Measurements from ENCODE around the gene IGLON5.

IGLON5 gene

DNA sequence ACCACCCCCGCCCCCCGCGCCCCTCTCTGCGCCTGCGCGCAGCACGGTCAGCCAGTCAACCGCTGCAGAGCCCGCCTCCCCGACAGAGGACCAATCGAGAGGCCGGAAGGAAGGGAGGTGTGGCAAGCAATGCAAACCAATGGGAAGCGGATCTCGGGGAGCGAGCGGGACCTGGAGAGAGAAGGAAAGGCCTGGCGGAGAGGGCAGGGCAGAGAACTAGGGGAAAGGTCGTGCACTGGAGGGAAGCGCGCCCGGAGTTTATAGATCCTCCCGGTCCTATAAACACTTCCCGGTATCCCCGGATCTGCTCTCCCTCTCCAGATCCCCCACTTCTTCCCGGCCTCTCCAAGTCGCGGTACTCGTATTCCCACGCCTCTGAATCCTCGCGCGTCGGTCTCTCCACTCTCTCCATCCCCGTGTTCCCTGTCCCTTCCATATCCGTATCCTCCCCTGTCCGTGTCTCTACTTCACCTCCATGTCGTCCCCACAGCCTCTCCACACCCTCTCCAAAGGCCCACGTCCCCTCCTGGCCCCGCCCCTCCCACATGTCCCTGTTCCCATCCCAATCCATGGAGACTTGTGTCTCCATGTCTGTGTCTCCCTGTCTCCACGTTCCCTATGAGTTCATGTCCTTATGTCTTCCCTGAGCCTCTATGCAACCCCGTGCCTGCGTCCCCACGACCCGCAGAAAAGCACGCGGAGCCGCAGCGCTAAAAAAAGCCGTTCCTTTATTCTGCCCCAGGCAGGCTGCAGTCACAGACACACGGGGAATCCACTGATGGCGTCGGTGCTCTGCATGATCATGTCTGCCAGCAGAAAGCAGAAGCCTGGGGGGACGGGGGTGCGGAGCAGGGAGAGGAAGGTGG is 55.2 kb downstream of the IGLON5 start:
- DNase-seq = peak; percentile 97

- peak; percentile 45 to 58 for DNase-seq
Observed at GRCh38 chr19:51367255-51367564, 55.8 kb downstream of the IGLON5 start.

- peak; percentile 100 for DNase-seq
Observed at GRCh38 chr19:51367565-51368365, 56.3 kb downstream of the IGLON5 start.

DNA sequence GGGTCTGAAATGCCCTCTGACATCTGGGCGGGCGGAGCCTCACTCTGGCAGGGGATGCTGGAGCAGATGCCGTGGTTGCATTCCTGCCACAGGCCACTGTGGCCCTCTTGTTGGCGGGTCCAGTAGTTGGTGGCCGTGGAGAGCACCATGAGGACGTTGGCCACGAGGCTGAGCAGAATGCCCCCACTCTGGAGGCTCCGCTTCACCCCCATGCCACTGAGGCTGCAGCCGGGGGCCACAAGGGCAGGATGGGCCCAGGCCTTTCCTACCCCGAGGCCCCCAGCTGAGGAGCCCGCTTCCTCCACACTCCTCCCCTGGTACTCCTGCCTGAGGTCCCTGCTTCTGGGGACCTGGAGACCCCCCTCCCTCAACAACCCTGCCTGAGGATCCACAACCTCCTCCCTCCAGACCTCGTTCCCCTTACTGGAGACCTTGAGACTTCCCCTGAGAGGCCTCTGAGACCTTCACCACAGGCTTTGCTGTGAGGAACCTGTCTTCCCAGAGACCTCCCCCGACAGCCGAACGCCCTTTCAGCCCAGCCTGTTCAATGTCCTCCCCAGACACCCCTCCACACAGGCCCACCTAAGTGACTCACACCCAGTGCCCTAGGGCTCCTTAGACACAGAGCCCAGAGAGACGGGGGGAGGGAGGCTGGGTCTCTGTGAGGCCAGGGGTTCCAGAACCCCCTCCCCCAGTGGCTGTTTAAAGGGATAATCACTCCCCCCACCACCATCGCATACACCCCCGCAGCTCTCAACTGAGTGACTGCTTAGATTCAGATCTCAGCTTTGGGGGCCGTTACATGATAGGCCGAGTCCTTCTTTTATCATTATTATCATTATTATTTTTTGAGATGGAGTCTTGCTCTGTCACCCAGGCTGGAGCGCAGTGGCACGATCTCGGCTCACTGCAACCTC is 57.2 kb downstream of the IGLON5 start, which contains the start of gene CLDND2:
CLDND2 (minus strand) TSS at position 638 of the 917 bp plus-strand sequence; CDS start at position 212, 426 bp downstream.
- DNase-seq = peak in 1 of 2 experiments; percentile 23

DNA sequence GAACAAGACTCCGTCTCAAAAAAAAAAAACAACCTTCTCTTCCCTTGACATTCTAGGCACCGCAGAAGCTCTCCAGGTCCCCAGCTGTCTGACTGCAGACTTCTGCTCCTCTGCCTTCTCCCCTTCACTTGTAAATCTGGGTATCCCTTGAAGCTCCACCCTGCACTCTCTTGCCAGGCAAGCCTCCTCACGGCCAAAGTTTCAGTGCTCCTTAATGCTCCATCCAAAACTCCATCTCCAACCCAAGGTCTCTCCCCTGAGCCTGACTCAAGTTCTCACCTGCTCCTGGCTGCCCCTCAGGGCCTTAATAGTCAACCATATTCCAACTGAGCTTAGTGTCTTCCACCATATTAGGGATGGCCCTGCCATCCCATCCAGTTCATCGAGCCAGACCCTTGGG is 58.8 kb downstream of the IGLON5 start:
- DNase-seq = no peak

DNA sequence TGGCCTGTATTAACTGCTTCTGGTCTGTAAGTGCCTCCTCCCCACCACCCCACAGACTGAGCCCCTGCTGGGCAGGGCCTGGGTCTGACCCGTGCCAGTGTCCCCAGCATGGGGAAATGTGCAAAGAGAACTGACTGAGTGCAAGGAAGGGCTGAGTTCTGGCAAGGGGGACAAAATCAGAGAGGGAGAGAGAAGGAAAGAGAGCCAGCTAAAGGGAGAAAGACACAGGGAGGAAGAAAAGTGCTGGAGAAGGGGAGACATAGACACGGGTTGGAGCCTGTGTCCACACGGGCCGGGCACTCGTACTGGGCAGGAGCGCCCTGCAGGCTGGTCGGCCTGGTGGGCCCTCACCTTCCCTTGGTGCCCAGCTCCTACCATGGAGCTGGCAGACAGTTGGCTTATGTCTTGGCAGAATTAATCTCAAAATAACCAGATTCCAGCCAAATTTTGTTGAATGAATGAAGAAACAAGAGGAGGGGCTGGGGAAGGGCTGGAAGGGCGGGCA is 59.8 kb downstream of the IGLON5 start:
- DNase-seq = no peak

DNA sequence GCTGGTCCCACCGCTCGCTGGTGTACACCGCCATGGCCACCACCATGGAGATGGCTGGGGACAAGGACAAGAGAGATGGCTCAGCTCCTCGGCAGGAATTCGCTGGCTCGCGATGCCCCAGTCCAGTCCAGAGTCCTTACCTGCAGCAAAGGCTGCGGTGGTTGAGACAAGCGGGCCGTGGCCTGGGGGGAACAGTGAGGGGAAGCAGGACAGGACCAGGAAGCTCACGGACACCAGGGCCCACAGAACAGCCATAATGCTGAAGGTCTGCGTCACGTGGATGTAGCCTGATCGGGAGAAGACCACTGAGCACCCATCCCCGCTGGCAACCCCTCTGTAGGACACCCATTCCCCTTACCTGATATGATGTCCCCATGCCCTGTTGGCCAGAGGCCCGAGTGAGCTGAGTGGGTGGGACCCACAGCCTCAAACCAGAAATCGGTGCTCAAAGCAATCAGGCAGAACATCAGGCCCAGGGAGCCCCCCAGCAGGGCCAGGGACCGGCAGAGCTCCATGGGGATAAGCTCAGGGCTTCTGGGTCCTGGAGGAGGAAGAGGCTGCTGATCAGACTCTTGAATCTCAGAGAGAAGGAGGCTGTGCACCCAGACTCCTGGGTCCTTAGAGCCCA is 60.7 kb downstream of the IGLON5 start:
- DNase-seq = no peak

DNA sequence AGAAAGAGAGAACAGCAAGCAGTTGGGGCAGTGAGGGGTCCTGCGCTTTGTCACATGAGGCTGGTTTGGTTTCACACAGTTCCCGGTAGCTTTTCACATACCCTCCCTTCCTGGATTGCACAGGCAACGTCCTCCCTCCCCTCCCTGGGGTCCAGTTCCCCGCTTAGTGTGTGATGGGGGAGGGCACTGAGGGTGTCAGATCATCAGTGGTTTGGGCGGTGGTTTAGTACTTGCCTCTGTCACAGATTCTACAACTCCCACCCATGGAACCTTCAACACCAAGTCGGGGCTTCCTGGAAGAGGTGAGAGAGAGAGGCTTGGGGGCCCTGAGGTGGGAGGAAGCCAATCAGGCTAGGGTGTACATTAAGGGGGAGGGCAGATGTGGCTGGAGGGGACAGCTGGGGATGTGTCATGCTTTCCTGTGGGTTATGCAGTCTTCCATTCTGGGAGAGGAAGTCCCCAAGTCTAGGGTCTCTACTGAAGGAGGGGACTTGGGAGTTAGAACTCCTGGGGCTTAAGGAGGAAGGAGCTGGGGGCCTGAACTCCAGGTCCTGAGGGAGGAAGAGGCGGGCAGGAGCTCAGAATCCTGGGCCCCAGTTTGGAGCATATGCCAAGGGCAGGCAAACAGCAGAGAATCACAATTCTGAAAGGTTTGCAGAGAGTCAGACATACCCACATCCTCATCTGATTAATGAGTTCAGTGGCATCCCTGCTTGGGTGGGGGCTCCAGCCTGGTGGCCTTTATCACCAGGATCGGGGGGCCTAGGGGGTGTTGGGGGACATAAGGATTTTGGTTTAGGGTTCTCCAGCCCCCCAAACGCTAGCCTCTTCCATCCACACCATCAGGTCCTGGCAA is 61.4 kb downstream of the IGLON5 start, which contains the start of gene NKG7:
NKG7 (minus strand) TSS at position 6 of the 856 bp plus-strand sequence. CDS start 119 bp downstream, outside the sequence.
- peak; percentile 84 to 88 for DNase-seq

GRCh38 chr19:51375504-51376221 is 64.2 kb downstream of the IGLON5 start:
- peak; percentile 68 to 77 for DNase-seq

GRCh38 chr19:51377422-51377821 is 66.0 kb downstream of the IGLON5 start:
- DNase-seq = no peak

DNA sequence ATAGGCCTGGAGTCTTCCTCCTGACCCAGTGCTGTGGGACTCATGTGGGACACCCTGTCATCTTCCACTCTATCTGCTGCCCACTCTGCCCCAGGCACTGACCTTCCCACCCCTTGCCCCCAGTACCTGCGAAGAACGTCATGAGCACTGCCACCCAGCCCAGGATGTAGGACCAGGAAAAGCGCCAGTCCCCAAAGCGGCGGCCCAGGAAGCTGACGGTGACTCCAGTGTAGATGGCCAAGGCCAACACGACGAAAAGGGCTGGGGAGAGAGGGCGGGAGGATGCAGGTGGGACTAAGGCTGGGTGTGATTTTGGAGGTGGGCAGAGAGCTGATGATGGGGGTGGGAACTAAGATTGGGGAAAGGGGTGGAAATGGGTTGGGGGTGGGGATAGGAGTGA is 68.9 kb downstream of the IGLON5 start:
- no peak for DNase-seq

All from activated CD4-positive, alpha-beta T cell treated with anti-CD3 and anti-CD28 coated beads, Interleukin-2, amount 50 U/mL, for 48 hours (primary cell).